IPS-18c (cell line): ENCODE results near the gene PRRC2C.

ENCODE experiments used
- H3K4me3 ChIP-seq: 2 replicates; pipeline ENCODE4 v1.7.0; 2013; ENCODE audit warnings: low read depth, mild to moderate bottlenecking, low read length, moderate library complexity; ENCODE audit not compliant: insufficient read depth
- H3K9me3 ChIP-seq: one replicate; pipeline ENCODE4 v1.6.1; 2013; ENCODE audit warnings: mild to moderate bottlenecking, low read length, moderate library complexity; ENCODE audit not compliant: control insufficient read depth, insufficient read depth

The PRRC2C gene

GRCh38 chr1:171642197-171642596, 156.9 kb downstream of the PRRC2C start:
- no peak overlapping the region for H3K4me3 ChIP-seq
- H3K9me3 ChIP-seq = no peaks in the 10 kb centered on the region
